Body of pancreas (tissue), 4 donors: ENCODE data around the gene ASIC3.

ENCODE experiments used
- POLR2A ChIP-seq, 3 donors: fragments of 450-650 bp; IDR thresholded peaks; one replicate each; pipeline ENCODE4 v1.6.1; 2016; ENCODE audit warnings: antibody characterized with exemption in 3 of 3, mild to moderate bottlenecking in 2 of 3
- TF ChIP-seq, protein P1 (sequence below), 7 experiments: fragments of 450-650 bp in 4 of 7; fragments of 200-600 bp in 3 of 7; sonication (generic) in 3 of 7; IDR thresholded peaks; one replicate each; pipeline ENCODE4 v1.5.1; 2016 to 2019; ENCODE audit warnings: antibody characterized with exemption in 7 of 7

DNA sequence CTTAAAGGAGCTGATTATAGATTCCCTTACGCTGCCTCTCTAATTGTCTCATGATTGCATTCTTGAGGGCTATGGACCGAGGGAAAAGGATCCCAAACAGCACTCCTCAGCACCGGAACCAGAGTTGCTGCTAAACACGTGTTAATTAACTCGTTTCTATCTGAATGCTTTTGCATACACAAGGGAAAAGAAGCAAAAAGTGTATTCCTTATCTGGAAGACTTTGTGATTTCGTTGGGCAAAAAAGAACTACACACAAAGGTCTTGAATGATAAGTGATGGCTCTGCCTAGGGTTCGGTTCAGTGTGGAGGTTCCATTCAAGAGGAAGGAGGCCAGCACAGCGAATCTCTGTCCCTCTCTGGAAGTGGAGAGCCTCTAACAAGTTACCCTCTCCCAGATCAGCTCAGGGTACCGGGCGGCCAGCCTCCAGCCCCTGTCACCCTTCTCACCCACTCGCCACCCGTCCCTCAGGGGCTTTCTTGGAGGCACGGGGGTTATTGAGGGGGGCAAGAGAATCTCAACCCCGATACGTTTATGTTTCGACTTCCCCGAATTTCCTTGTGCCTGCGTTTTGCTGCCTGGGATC, 10.5 kb downstream of the ASIC3 start:
- TF ChIP-seq POLR2A (IDR thresholded peaks at IDR 0.05) = no peak
- TF ChIP-seq, protein P1, sequence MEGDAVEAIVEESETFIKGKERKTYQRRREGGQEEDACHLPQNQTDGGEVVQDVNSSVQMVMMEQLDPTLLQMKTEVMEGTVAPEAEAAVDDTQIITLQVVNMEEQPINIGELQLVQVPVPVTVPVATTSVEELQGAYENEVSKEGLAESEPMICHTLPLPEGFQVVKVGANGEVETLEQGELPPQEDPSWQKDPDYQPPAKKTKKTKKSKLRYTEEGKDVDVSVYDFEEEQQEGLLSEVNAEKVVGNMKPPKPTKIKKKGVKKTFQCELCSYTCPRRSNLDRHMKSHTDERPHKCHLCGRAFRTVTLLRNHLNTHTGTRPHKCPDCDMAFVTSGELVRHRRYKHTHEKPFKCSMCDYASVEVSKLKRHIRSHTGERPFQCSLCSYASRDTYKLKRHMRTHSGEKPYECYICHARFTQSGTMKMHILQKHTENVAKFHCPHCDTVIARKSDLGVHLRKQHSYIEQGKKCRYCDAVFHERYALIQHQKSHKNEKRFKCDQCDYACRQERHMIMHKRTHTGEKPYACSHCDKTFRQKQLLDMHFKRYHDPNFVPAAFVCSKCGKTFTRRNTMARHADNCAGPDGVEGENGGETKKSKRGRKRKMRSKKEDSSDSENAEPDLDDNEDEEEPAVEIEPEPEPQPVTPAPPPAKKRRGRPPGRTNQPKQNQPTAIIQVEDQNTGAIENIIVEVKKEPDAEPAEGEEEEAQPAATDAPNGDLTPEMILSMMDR (IDR thresholded peaks at IDR 0.05) = no peak
